Endodermal cell (in vitro differentiated cells): ENCODE measurements around the gene PIEZO2. TPM values are rescaled to one million over a fixed set of nuclear protein-coding genes. Genes with fewer than 3 reads are reported as not detected.

Experiments used
- DNase-seq: peaks from one replicate; pipeline ENCODE4 v3.0.0-alpha.2; 2017
- H3K27ac ChIP-seq: 2 replicates; pipeline ENCODE4 v1.5.1; 2013; ENCODE audit warnings: mild to moderate bottlenecking, low read depth, low read length, moderate library complexity
- H3K27me3 ChIP-seq: 2 replicates; pipeline ENCODE4 v1.6.1; 2013; ENCODE audit warnings: mild to moderate bottlenecking, low read length, moderate library complexity; ENCODE audit not compliant: insufficient read depth, control insufficient read depth, poor library complexity, severe bottlenecking
- H3K36me3 ChIP-seq: 2 replicates; pipeline ENCODE4 v1.7.0; 2013; ENCODE audit warnings: mild to moderate bottlenecking, low read length, moderate library complexity; ENCODE audit not compliant: control insufficient read depth, insufficient read depth
- H3K4me1 ChIP-seq: one replicate; pipeline ENCODE4 v1.7.0; 2013; ENCODE audit warnings: low read length; ENCODE audit not compliant: control insufficient read depth, insufficient read depth
- H3K4me3 ChIP-seq: 2 replicates; pipeline ENCODE4 v1.5.1; 2013; ENCODE audit warnings: mild to moderate bottlenecking, low read length, moderate library complexity
- H3K9ac ChIP-seq: 2 replicates; pipeline ENCODE4 v1.6.1; 2013; ENCODE audit warnings: mild to moderate bottlenecking, low read length, moderate library complexity; ENCODE audit not compliant: poor library complexity, severe bottlenecking; ENCODE audit errors: extremely low read depth
- H3K9me3 ChIP-seq: 2 replicates; pipeline ENCODE4 v1.6.1; 2013; ENCODE audit warnings: mild to moderate bottlenecking, low read length, moderate library complexity; ENCODE audit not compliant: control insufficient read depth
- H3K27ac Mint-ChIP-seq: 2 replicates; pipeline ENCODE4 v1.8.0; 2020; ENCODE audit warnings: mixed read lengths
- H3K27me3 Mint-ChIP-seq: 2 replicates; pipeline ENCODE4 v1.8.0; 2021; ENCODE audit warnings: mild to moderate bottlenecking, mixed read lengths; ENCODE audit not compliant: insufficient read depth
- H3K36me3 Mint-ChIP-seq: 2 replicates; pipeline ENCODE4 v1.8.0; 2020; ENCODE audit warnings: low read depth, mixed read lengths
- H3K4me1 Mint-ChIP-seq: 2 replicates; pipeline ENCODE4 v1.8.0; 2020; ENCODE audit warnings: mixed read lengths
- H3K4me3 Mint-ChIP-seq: 2 replicates; pipeline ENCODE4 v1.8.0; 2020; ENCODE audit warnings: mild to moderate bottlenecking, moderate library complexity, mixed read lengths
- H3K9me3 Mint-ChIP-seq: 2 replicates; pipeline ENCODE4 v1.8.0; 2020; ENCODE audit warnings: mild to moderate bottlenecking, mixed read lengths
- CTCF ChIP-seq: fragments of 200-600 bp; sonication (generic); conservative IDR thresholded peaks from 2 replicates; pipeline ENCODE4 v1.5.0; 2021; ENCODE audit warnings: antibody characterized with exemption, mild to moderate bottlenecking
- WGBS, 2 experiments: methylation state at CpG; one replicate each; pipeline versions ENCODE4 v1.1.5 to v1.1.7; 2013; ENCODE audit warnings: missing lambda C conversion rate in 2 of 2, mixed read lengths in 1 of 2; ENCODE audit not compliant: insufficient coverage in 1 of 2, insufficient read length in 1 of 2; 5-methylcytosine and 5-hydroxymethylcytosine counted together
- total RNA-seq, 2 donors: library from RNA; stranded (reverse); fragmentation: NEBNext Ultra II Directional in 1 of 2; extraction: Animal tissue kit (Norgen Biotek cat#: 25700) in 1 of 2; gene quantifications; 2 replicates in 1 of 2; 3 replicates in 1 of 2; pipeline ENCODE4 v1.2.1, GENCODE V29; 2021

Gene PIEZO2
- total RNA-seq, 2 donors from 2014 or later: 7.3 to 12.1 TPM

- Histone ChIP-seq H3K36me3 (no peaks in the 10 kb centered on the region), H3K27me3 (no peaks in the 10 kb centered on the region), H3K9me3 (peaks cover 7% of the 10 kb centered on the region), H3K4me1 (no peaks in the 10 kb centered on the region), H3K27ac (no peak overlapping the region), H3K9ac (no peak overlapping the region), H3K4me3 (no peak overlapping the region)
- Mint-ChIP-seq H3K36me3 (no peaks in the 10 kb centered on the region), H3K4me3 (no peak overlapping the region), H3K9me3 (no peaks in the 10 kb centered on the region), H3K27me3 (no peaks in the 10 kb centered on the region), H3K4me1 (peaks cover 10% of the 10 kb centered on the region), H3K27ac (no peak overlapping the region)
- no peak for DNase-seq
- WGBS, 2 experiments: 86 to 100% methylated on average over 1 to 2 of the region's 2 CpGs
- TF ChIP-seq CTCF: no peak
These were observed 273.6 kb downstream of the PIEZO2 start for GRCh38 chr18:10875811-10876210.

- Mint-ChIP-seq H3K36me3 (no peaks in the 10 kb centered on the region), H3K9me3 (no peaks in the 10 kb centered on the region), H3K27ac (no peak overlapping the region), H3K27me3 (no peaks in the 10 kb centered on the region), H3K4me3 (no peak overlapping the region), H3K4me1 (peaks cover 23% of the 10 kb centered on the region)
- Histone ChIP-seq H3K4me1 (peaks cover 6% of the 10 kb centered on the region), H3K9me3 (peaks cover 7% of the 10 kb centered on the region), H3K27me3 (no peaks in the 10 kb centered on the region), H3K36me3 (no peaks in the 10 kb centered on the region), H3K4me3 (no peak overlapping the region), H3K27ac (no peak overlapping the region), H3K9ac (no peak overlapping the region)
- no peak for TF ChIP-seq CTCF
- 89 to 90% methylated on average over 2 to 5 of the region's 5 CpGs for WGBS, 2 experiments
- DNase-seq: no peak
These were observed 277.1 kb downstream of the PIEZO2 start for GRCh38 chr18:10872304-10872703.

DNA sequence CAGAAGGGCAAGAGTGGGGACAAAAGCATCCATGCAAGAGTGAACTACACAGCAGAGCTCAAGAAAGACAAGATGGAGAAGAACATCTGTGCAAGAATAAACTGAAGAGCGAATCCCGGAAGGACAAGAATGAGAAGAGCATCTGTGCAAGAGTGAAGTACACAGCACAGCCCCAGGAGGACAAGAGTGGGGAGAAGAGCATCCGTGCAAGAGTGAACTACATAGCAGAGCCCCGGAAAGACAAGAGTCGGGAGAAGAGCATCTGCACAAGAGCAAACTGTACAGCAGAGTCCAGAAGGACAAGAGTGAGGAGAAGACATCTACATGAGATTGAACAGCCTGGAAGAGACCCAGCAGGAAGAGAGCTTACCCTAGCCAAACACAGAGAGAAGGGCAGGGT is 284.6 kb downstream of the PIEZO2 start:
- H3K9me3 Mint-ChIP-seq: peaks cover 4% of the 10 kb centered on the region
- WGBS, 2 experiments: 83 to 84% methylated on average over 5 of the region's 5 CpGs
- TF ChIP-seq CTCF: no peak

More for the DNA sequence above, 284.6 kb downstream of the PIEZO2 start:
- DNase-seq: no peak
- Histone ChIP-seq H3K36me3 (no peaks in the 10 kb centered on the region), H3K27me3 (no peaks in the 10 kb centered on the region), H3K9ac (no peak overlapping the region), H3K27ac (no peak overlapping the region), H3K4me1 (peaks cover 6% of the 10 kb centered on the region), H3K4me3 (no peak overlapping the region), H3K9me3 (no peaks in the 10 kb centered on the region)
- no peaks in the 10 kb centered on the region for H3K36me3 Mint-ChIP-seq
- peaks cover 13% of the 10 kb centered on the region for H3K4me1 Mint-ChIP-seq
- no peaks in the 10 kb centered on the region for H3K27me3 Mint-ChIP-seq
- no peak overlapping the region for H3K27ac Mint-ChIP-seq
- H3K4me3 Mint-ChIP-seq: no peak overlapping the region
